ES-I3 (cell line): ENCODE results near the gene NCCRP1.
A peak's percentile ranks its signal among the peaks of the same experiment; 100 is the strongest.
"Not testable (repeated sequence)": the region's sequence is repeated elsewhere in the genome, so short reads cannot be mapped to it uniquely, and the experiment has no call there.

Source experiments
- H3K36me3 ChIP-seq: 2 replicates; pipeline ENCODE4 v1.6.1; 2013; ENCODE audit warnings: mild to moderate bottlenecking, low read length, control low read depth, moderate library complexity; ENCODE audit not compliant: insufficient read depth
- H3K4me1 ChIP-seq: 2 replicates; pipeline ENCODE4 v1.6.1; 2013; ENCODE audit warnings: mild to moderate bottlenecking, control low read depth, low read length; ENCODE audit not compliant: insufficient read depth
- H3K9ac ChIP-seq: 2 replicates; pipeline ENCODE4 v1.6.1; 2013; ENCODE audit warnings: low read depth, mild to moderate bottlenecking, low read length, moderate library complexity
- H3K9me3 ChIP-seq: 2 replicates; pipeline ENCODE4 v1.6.1; 2013; ENCODE audit warnings: mild to moderate bottlenecking, low read length, moderate library complexity; ENCODE audit not compliant: control insufficient read depth, insufficient read depth

NCCRP1 gene

GRCh38 chr19:39245166-39245565, 48.4 kb downstream of the NCCRP1 start:
- not testable (repeated sequence) for H3K9ac ChIP-seq, H3K36me3 ChIP-seq, H3K9me3 ChIP-seq, H3K4me1 ChIP-seq

DNA sequence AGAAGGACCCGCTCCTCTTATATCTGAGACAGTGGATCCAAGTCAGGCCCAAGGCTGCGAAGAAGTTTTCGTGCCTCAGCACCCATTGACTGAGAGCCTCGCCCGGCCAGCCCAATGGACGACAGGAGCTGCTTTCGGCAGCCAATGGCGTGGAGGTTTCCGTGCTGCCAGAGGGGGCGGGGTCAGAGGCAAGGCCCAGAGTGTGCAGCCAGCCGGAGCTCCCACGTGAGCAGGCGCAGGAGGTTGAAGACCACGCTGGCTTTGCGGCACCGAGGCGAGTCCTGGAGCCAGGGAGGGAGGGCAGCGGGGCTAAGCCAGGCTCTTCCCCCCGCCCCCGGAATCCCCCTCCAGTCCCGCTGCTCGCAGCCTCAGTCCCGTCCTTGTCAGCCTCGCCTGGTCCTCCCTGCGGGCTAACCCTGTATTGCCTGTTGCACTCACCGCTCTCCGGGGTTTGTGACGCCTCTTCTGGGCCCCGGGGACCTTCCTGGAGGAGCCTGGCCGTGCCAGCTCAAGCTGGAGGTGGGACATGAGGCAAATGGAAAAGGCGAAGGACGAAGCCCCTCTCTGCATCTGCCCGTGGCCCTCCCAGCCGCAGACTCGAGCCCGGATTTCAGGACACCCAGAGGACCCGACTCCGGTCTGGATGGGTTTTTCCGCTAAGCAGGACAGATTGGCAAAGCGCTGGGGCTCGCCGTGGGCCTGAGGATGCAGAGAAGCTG, 50.3 kb downstream of the NCCRP1 start:
- Histone ChIP-seq H3K9me3 (no peaks in the 10 kb centered on the region), H3K4me1 (no peaks in the 10 kb centered on the region), H3K9ac (peak overlapping the region; percentile 29; the same call in 1 of the 2 replicates), H3K36me3 (no peaks in the 10 kb centered on the region)

DNA sequence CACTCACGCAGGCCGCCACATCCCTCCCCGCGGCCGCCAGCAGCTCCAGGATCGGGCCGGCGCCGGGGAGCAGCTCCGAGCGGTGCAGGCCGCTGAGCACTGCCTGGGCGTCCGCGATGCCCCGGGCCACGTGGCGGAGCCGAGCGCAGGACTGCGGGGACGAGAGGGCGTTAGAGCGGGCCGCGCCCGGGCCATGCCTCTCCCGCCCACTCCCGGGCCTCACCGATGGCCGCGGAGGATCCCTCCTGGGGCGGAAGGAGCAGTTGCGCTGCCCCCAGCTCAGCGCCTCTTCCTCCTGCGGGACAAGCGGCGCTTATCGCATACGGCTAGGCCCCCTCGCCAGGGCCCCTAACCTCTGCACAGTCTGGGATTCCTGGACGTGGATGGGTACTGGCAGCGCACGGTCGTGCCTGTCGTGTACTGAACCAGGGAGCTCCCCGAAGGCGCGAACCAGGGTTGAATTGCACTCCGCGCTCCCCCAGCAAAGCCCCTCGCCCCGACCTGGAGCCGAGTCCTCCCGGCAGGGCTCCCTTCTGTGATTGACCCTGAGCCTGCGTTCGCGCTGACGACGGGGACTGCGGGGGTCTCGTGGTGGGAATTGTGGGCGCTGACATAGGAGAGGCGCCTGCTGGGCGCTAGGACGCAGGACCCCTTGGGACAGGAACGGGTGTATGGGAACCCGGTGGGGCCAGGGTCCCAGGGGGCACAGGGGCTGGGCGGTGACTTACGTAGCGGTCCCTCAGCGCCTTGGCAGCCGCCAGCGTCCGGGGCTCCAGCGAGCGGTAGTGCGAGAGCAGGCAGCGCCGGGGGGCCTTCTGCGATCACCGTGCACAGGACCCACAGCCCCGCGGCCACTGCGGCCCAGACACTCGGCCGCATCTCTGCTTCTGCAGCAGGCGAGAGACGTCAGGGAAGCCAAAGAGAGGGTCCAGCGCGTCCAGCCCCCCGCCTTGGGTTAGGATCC, 51.2 kb downstream of the NCCRP1 start:
- Histone ChIP-seq H3K9ac (peak overlapping the region; percentile 29; the same call in 1 of the 2 replicates), H3K4me1 (no peaks in the 10 kb centered on the region), H3K36me3 (no peaks in the 10 kb centered on the region), H3K9me3 (no peaks in the 10 kb centered on the region)

- Histone ChIP-seq H3K9me3 (no peaks in the 10 kb centered on the region), H3K9ac (peak within 1 kb of the TSS; percentile 29; the same call in 1 of the 2 replicates), H3K4me1 (no peaks in the 10 kb centered on the region), H3K36me3 (no peaks in the 10 kb centered on the region)
Measured at GRCh38 chr19:39248806-39249205, 52.0 kb downstream of the NCCRP1 start, which contains the start of gene IFNL4. Gene IFNL4, minus strand, starts transcription at chr19:39248856.

- no peak overlapping the region for H3K9ac ChIP-seq
- H3K9me3 ChIP-seq = no peaks in the 10 kb centered on the region
- H3K36me3 ChIP-seq = no peaks in the 10 kb centered on the region
- H3K4me1 ChIP-seq = no peaks in the 10 kb centered on the region
Measured at GRCh38 chr19:39251081-39251480, 54.3 kb downstream of the NCCRP1 start.
